Testis (tissue), 3 donors: ENCODE measurements around the gene OR3A2. TPM values are rescaled to one million over a fixed set of nuclear protein-coding genes. Genes with fewer than 3 reads are reported as not detected.
"Not testable (repeated sequence)": the region's sequence is repeated elsewhere in the genome, so short reads cannot be mapped to it uniquely, and the experiment has no call there.

ENCODE experiments used
- DNase-seq: peaks from one replicate; pipeline ENCODE4 v3.0.0-alpha.2; 2019
- H3K27ac ChIP-seq, 2 donors: fragments of 200-600 bp; sonication (generic); one replicate each; pipeline ENCODE4 v1.5.1; 2019
- H3K27me3 ChIP-seq: fragments of 200-600 bp; sonication (generic); one replicate; pipeline ENCODE4 v1.5.1; 2019
- H3K36me3 ChIP-seq: fragments of 200-600 bp; sonication (generic); one replicate; pipeline ENCODE4 v1.5.1; 2017; ENCODE audit warnings: low read depth; ENCODE audit errors: missing control alignments
- H3K4me1 ChIP-seq: fragments of 200-600 bp; sonication (generic); one replicate; pipeline ENCODE4 v1.5.1; 2019
- H3K4me3 ChIP-seq, 2 donors: fragments of 200-600 bp; sonication (generic); one replicate each; pipeline ENCODE4 v1.5.1; 2017 to 2019
- H3K9me3 ChIP-seq: fragments of 200-600 bp; sonication (generic); one replicate; pipeline ENCODE4 v1.5.1; 2017
- POLR2A ChIP-seq: fragments of 450-650 bp; IDR thresholded peaks from one replicate; pipeline ENCODE4 v1.6.1; 2017; ENCODE audit warnings: antibody characterized with exemption, mild to moderate bottlenecking, moderate library complexity
- WGBS, 2 donors: methylation state at CpG; one replicate each; pipeline ENCODE4 v1.1.5; 2018; 5-methylcytosine and 5-hydroxymethylcytosine counted together
- intact Hi-C: fragments of 100-400 bp; cut with DNase I; formaldehyde crosslinking; loops from one replicate; pipeline ENCODE4 v1.15.1; 2023; ENCODE audit warnings: low total_unique reads
- polyA plus RNA-seq: library from polyadenylated mRNA; stranded (reverse); fragments of 350-450 nt; fragmentation: Illumina TruSeq; extraction: RNeasy Lipid Tissue Mini Kit (QIAGEN cat#74804); gene quantifications from one replicate; pipeline ENCODE4 v1.2.3, GENCODE V29; 2014; ENCODE audit warnings: low read depth, low replicate concordance; ENCODE audit not compliant: insufficient read depth
- total RNA-seq, 2 donors: library from RNA; depleted of rRNA; stranded (reverse); fragments of >200 nt; gene quantifications; one replicate each; pipeline ENCODE4 v1.2.3, GENCODE V29; 2016
- TF ChIP-seq, protein P1 (sequence below), 3 experiments: fragments of 450-650 bp in 2 of 3; fragments of 200-600 bp in 1 of 3; sonication (generic) in 1 of 3; IDR thresholded peaks; one replicate each; pipeline ENCODE4 v1.5.1; 2016 to 2019; ENCODE audit warnings: antibody characterized with exemption in 3 of 3, mild to moderate bottlenecking in 2 of 3, moderate library complexity in 1 of 3

OR3A2 gene
- total and polyA plus RNA-seq, 3 donors from 2014 or later, result 5.3 to 27.4 (median 22.7) TPM

DNA sequence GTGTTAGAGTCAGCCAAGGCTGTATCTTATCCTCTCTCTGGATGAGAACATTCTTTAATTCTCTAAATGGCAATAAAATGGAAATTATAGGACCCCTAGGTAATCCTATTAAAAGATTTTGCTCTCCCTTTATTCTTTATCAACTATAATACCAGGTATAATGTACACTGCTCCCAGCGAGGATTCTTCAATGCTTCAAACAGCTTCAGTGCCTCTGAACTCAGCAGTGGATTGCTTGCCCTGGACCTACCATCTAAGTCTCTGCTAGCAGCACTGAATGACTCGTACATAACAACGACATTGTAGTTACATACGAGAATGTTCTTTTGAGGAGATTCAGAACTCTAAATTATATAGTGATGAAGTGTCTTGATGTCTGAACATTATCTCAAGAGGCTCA, 3.7 kb upstream of the OR3A2 start:
- 64 to 65% methylated on average over 4 of the region's 4 CpGs for WGBS, 2 donors

DNA sequence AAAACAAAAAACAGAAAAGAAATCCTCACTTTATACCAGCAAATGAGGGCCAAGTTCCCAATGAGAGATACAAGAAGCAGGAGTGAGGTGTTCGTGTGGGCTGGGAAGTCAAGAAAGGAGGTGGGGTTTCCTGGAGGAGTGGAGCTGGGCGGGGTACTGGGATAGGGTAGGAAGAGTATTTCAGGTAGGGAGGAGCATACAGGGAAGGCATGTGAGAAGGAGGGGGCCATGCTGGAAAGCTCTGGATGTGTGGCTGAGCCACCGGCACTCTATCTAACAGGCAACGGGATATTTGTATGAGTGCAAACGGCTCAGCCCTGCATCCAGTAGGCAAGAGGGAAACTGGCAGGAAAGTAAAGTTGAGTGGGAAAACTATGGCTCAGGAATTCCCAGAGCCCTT, 4.2 kb downstream of the OR3A2 start:
- H3K27me3 ChIP-seq, result no peaks in the 10 kb centered on the region
- no peaks in the 10 kb centered on the region for H3K9me3 ChIP-seq
- no peak for DNase-seq
- H3K4me3 ChIP-seq, result no peak overlapping the region
- no peaks in the 10 kb centered on the region for H3K4me1 ChIP-seq
- TF ChIP-seq, protein P1, sequence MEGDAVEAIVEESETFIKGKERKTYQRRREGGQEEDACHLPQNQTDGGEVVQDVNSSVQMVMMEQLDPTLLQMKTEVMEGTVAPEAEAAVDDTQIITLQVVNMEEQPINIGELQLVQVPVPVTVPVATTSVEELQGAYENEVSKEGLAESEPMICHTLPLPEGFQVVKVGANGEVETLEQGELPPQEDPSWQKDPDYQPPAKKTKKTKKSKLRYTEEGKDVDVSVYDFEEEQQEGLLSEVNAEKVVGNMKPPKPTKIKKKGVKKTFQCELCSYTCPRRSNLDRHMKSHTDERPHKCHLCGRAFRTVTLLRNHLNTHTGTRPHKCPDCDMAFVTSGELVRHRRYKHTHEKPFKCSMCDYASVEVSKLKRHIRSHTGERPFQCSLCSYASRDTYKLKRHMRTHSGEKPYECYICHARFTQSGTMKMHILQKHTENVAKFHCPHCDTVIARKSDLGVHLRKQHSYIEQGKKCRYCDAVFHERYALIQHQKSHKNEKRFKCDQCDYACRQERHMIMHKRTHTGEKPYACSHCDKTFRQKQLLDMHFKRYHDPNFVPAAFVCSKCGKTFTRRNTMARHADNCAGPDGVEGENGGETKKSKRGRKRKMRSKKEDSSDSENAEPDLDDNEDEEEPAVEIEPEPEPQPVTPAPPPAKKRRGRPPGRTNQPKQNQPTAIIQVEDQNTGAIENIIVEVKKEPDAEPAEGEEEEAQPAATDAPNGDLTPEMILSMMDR (IDR thresholded peaks at IDR 0.05), result no peak
- no peak for TF ChIP-seq POLR2A
- no peaks in the 10 kb centered on the region for H3K36me3 ChIP-seq
- no peak overlapping the region for H3K27ac ChIP-seq
- 76 to 79% methylated on average over 5 of the region's 5 CpGs for WGBS, 2 donors
- intact Hi-C loops, result no loop called here

More for the DNA sequence above, 3.7 kb upstream of the OR3A2 start:
- no peak for DNase-seq
- TF ChIP-seq POLR2A, result no peak
- TF ChIP-seq, protein P1 (IDR thresholded peaks at IDR 0.05), result no peak
- intact Hi-C loops, result no loop called here
- no peaks in the 10 kb centered on the region for H3K36me3 ChIP-seq
- no peak overlapping the region for H3K4me3 ChIP-seq
- H3K27me3 ChIP-seq, result no peaks in the 10 kb centered on the region
- no peak overlapping the region for H3K27ac ChIP-seq
- H3K4me1 ChIP-seq, result no peaks in the 10 kb centered on the region
- H3K9me3 ChIP-seq, result no peaks in the 10 kb centered on the region

DNA sequence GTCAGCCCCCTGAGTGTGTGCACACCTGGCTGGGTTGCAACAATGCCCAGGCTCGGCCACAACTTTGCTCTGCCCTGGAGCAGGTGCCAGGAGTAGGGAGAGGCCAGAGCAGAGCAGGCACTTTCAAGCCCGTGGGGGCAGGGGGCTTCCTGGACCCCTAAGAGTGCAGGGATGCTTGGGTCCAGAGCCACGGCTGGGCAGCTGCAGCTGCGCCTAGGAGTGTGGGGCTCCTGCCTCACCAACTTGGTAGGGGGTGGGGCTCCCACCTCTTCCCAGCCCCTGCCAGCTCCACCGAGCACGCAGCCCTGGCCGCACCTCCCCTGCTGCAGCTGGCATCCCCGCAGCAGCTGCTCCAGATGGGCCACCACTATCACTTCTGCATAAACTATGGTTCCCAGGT, 7.8 kb downstream of the OR3A2 start:
- H3K4me3 ChIP-seq, result no peak overlapping the region
- no peak for TF ChIP-seq POLR2A
- TF ChIP-seq, protein P1 (IDR thresholded peaks at IDR 0.05), result no peak
- DNase-seq, result no peak
- no peaks in the 10 kb centered on the region for H3K9me3 ChIP-seq
- 80 to 81% methylated on average over 8 of the region's 8 CpGs for WGBS, 2 donors
- no peak overlapping the region for H3K27ac ChIP-seq
- intact Hi-C loops, result no loop called here
- no peaks in the 10 kb centered on the region for H3K27me3 ChIP-seq
- no peaks in the 10 kb centered on the region for H3K36me3 ChIP-seq
- H3K4me1 ChIP-seq, result no peaks in the 10 kb centered on the region

- H3K4me1 ChIP-seq, H3K27me3 ChIP-seq, H3K27ac ChIP-seq, H3K9me3 ChIP-seq, H3K4me3 ChIP-seq, H3K36me3 ChIP-seq, DNase-seq, intact Hi-C loops: not testable (repeated sequence)
- 97% methylated on average over 6 of the region's 31 CpGs; no CpG with 5 or more reads in 1 of the 2 donors for WGBS, 2 donors
Measured at GRCh38 chr17:3371167-3371566, 14.9 kb downstream of the OR3A2 start.

DNA sequence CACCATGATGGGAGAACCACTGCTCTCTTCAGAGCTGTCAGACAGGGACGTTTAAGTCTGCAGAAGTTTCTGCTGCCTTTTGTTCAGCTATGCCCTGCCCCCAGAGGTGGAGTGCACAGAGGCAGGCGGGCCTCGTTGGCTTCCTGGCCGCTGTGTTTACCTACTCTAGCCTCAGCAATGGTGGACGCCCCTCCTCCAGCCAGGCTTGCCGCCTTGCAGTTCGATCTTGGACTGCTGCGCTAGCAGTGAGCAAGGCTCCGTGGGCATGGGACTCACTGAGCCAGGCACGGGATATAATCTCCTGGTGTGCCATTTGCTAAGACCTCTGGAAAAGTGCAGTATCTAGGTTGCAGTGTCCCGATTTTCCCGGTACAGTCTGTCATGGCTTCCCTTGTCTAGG, 43.3 kb downstream of the OR3A2 start:
- DNase-seq, H3K36me3 ChIP-seq, H3K27ac ChIP-seq, H3K4me3 ChIP-seq, intact Hi-C loops, H3K9me3 ChIP-seq, H3K27me3 ChIP-seq, H3K4me1 ChIP-seq: not testable (repeated sequence)
- 83 to 85% methylated on average over 6 to 12 of the region's 12 CpGs for WGBS, 2 donors

- H3K4me1 ChIP-seq, result no peaks in the 10 kb centered on the region
- intact Hi-C loops, result no loop called here
- H3K4me3 ChIP-seq, result no peak overlapping the region
- no peak overlapping the region for H3K27ac ChIP-seq
- WGBS, 2 donors, result 47 to 73% methylated on average over 4 of the region's 4 CpGs
- no peaks in the 10 kb centered on the region for H3K36me3 ChIP-seq
- TF ChIP-seq, protein P1 (IDR thresholded peaks at IDR 0.05), result no peak
- no peaks in the 10 kb centered on the region for H3K9me3 ChIP-seq
- DNase-seq, result no peak
- H3K27me3 ChIP-seq, result no peaks in the 10 kb centered on the region
Measured at GRCh38 chr17:3335876-3336275, 50.2 kb downstream of the OR3A2 start.
